Mucosa of descending colon (tissue), 3 donors: Measurements from ENCODE around the gene TEN1. TPM values are rescaled to one million over a fixed set of nuclear protein-coding genes. Genes with fewer than 3 reads are reported as not detected.
A peak's percentile ranks its signal among the peaks of the same experiment; 100 is the strongest.

ENCODE experiments used
- ATAC-seq: fragments of 200-7000 bp; cut with Tn5 transposase; one replicate; pipeline ENCODE4 v1.9.1; 2020; ENCODE audit warnings: mild to moderate bottlenecking, moderate library complexity
- DNase-seq, 3 donors: peaks; one replicate each; pipeline ENCODE4 v3.0.0-alpha.2; 2020
- H3K36me3 ChIP-seq: fragments of 200-600 bp; one replicate; pipeline ENCODE4 v1.8.0; 2021; ENCODE audit warnings: low read depth, mild to moderate bottlenecking
- H3K4me1 ChIP-seq: fragments of 200-600 bp; one replicate; pipeline ENCODE4 v1.8.0; 2021; ENCODE audit warnings: low read depth, mild to moderate bottlenecking
- H3K4me3 ChIP-seq: fragments of 200-600 bp; one replicate; pipeline ENCODE4 v1.8.0; 2021; ENCODE audit warnings: mild to moderate bottlenecking
- H3K9me3 ChIP-seq: fragments of 200-600 bp; one replicate; pipeline ENCODE4 v1.8.0; 2021; ENCODE audit warnings: mild to moderate bottlenecking
- intact Hi-C, 2 donors: fragments of 100-400 bp; cut with DNase I in 1 of 2; cut with micrococcal nuclease in 1 of 2; formaldehyde crosslinking; loops; one replicate each; pipeline versions ENCODE4 v1.11.0 to v1.11.1; 2022; cut with DNase I, micrococcal nuclease
- long read RNA-seq, 2 donors: library from polyadenylated mRNA; unstranded; transcript quantifications; one replicate each; pipeline ENCODE4 v2.0.0, GENCODE V29; 2019 to 2021
- total RNA-seq, 3 donors: library from RNA; stranded (reverse); fragmentation: NEBNext Ultra II Directional in 2 of 3; extraction: Animal tissue kit (Norgen Biotek cat#: 25700) in 2 of 3; gene quantifications; one replicate each; pipeline versions ENCODE4 v1.2.1 to v1.2.4, GENCODE V29; 2021 to 2023
- TF ChIP-seq, protein P1 (sequence below): fragments of 200-600 bp; IDR thresholded peaks from one replicate; pipeline ENCODE4 v1.8.0; 2022; ENCODE audit warnings: antibody characterized with exemption, mild to moderate bottlenecking
- donor health status: DM: no; HTN: no; CAD: no; lungs with moderate emphysema.
- donor health status: DM: no; HTN: no; CAD: no.
- donor health status: DM: no; HTN: yes; CAD: no.

TEN1 gene, protein sequence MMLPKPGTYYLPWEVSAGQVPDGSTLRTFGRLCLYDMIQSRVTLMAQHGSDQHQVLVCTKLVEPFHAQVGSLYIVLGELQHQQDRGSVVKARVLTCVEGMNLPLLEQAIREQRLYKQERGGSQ
- 10 to 100 TPM; 16.1 to 36.4 (median 23.1) TPM for total RNA-seq
- long read RNA-seq, donor 1, transcript TEN1-201 (4 exons, 994 nt) = major isoform, 9 of 14 reads
- long read RNA-seq, donor 1, partial matches to known transcripts = 0 of 14 reads
- long read RNA-seq, donor 1, other reads (novel, unspliced or antisense) = 4 of 14 reads
- long read RNA-seq, donor 2, transcript TEN1-201 (4 exons, 994 nt) = major isoform, 32 of 33 reads
- long read RNA-seq, donor 2, partial matches to known transcripts = 1 of 33 reads
- long read RNA-seq, donor 2, other reads (novel, unspliced or antisense) = 0 of 33 reads

DNA sequence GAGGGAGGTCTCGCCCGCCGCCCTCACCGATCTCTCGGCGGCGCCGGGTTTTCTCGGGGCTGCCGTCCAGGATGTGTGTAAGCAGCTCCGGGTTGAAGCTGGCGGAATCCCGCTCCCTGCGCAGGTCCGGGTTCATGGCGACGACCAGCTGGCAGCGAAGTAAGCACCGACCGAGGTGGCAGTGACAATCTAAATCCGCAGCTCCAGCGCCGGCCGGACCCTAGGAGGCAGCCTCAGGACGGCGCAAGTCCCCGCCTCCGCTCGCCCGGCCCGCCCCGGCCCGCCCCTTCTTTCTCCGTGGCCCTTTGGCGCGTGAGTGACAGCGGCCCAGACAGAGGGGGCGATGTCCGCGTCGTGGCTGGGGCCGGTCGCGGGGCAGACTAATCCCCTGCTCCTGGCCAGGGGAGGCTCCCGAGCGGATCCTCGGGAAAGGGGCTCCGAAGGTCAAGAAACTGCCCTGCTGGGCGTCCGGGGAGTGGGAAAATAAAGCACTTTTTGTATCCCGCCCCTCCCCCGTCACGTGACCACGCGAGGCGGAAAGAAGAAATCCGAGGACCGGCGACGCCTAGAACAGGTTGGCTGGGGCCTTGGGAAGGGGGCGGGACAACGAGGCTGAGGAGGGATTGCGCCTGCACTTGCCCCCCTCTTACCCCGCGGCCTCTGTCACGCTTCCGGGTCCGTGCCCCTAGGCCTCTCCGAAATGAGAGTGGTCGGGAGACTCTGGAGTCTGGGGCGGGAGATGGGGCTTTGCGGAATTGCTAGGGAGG is at the start of gene TEN1, which contains the start of gene ACOX1:
TEN1 (plus strand) TSS at position 303 of the 767 bp plus-strand sequence. CDS start 6,953 bp downstream, outside the sequence.
ACOX1 (minus strand) TSS at position 229 of the 767 bp plus-strand sequence; CDS start at position 136, 93 bp downstream.
- TF ChIP-seq, protein P1, sequence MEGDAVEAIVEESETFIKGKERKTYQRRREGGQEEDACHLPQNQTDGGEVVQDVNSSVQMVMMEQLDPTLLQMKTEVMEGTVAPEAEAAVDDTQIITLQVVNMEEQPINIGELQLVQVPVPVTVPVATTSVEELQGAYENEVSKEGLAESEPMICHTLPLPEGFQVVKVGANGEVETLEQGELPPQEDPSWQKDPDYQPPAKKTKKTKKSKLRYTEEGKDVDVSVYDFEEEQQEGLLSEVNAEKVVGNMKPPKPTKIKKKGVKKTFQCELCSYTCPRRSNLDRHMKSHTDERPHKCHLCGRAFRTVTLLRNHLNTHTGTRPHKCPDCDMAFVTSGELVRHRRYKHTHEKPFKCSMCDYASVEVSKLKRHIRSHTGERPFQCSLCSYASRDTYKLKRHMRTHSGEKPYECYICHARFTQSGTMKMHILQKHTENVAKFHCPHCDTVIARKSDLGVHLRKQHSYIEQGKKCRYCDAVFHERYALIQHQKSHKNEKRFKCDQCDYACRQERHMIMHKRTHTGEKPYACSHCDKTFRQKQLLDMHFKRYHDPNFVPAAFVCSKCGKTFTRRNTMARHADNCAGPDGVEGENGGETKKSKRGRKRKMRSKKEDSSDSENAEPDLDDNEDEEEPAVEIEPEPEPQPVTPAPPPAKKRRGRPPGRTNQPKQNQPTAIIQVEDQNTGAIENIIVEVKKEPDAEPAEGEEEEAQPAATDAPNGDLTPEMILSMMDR = no peak
- Histone ChIP-seq H3K9me3 (no peaks in the 10 kb centered on the region), H3K4me3 (peak within 1 kb of the TSS; percentile 83), H3K4me1 (peaks cover 48% of the 10 kb centered on the region), H3K36me3 (no peaks in the 10 kb centered on the region)
- DNase-seq (peak; percentile 97 to 99 (median 99)), ATAC-seq (peak; percentile 92)
- intact Hi-C loops = no loop called here

DNA sequence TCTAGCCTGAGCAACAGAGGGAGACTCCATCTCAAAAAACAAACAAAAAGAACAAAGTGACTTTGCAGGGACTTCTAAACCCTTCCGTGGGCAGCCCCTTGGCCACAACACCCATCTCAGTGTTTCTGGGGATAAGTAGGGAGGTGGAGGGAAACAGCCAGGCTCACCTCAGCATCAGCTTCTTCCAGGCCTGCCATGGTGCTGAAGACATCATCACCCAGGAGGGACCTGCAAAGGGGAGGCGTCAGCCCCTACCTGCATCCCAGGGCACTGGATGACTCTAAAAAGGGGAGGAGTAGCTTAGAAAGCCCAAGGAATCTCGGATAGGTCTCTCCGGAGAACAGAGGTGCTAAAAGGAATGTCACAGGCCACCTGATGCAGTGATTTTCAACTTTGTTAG is 48.0 kb upstream of the TEN1 start:
- peak in 1 of 3 donors; percentile 25 for DNase-seq

DNA sequence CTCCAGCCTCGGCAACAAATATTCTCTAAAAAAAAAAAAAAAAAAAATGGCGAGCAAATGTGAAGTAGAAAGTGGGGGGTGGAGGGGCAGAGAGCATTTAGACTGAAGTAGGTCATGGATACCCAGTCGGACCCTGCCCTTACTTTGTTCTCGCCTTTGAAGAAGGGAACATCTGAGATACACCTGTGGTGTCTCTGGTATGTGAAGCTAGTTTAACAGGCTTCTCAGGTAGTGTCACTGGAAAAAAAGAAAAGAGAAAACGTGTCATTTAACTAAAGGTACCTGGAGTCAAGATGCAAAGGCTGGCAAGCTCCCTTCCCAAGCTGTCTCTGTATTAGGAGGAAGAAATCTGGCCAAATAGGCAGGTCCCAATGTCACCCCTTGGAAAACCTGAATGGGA is 46.2 kb upstream of the TEN1 start:
- ATAC-seq = no peak
- TF ChIP-seq, protein P1 = no peak
- H3K36me3 ChIP-seq = no peaks in the 10 kb centered on the region
- no peaks in the 10 kb centered on the region for H3K4me1 ChIP-seq
- no peak for DNase-seq
- no peak overlapping the region for H3K4me3 ChIP-seq
- H3K9me3 ChIP-seq = no peaks in the 10 kb centered on the region
- intact Hi-C loops = no loop called here

More for the DNA sequence above, 48.0 kb upstream of the TEN1 start:
- H3K36me3 ChIP-seq = no peaks in the 10 kb centered on the region
- H3K4me3 ChIP-seq = no peak overlapping the region
- ATAC-seq = no peak
- intact Hi-C loops = no loop called here
- no peaks in the 10 kb centered on the region for H3K4me1 ChIP-seq
- H3K9me3 ChIP-seq = no peaks in the 10 kb centered on the region
- TF ChIP-seq, protein P1 = no peak

DNA sequence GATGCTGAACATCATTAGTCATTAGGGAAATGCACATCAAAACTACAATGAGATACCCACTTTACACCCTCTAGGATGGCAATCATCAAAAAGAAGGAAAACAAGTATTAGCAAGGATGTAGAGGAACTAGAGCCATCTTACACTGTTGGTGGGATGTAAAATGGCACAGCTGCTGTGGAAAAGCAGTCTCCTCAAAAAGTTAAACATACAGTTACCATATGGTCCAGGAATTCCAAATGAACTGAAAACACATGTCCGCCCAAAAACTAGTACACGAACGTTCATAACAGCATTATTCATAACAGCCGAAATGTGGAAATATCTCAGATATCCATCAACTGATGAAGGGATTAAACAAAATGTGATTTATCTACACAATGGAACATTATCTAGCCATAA is 45.2 kb upstream of the TEN1 start:
- H3K9me3 ChIP-seq = no peaks in the 10 kb centered on the region
- no peaks in the 10 kb centered on the region for H3K36me3 ChIP-seq
- intact Hi-C loops = no loop called here
- ATAC-seq = no peak
- DNase-seq = no peak
- TF ChIP-seq, protein P1 = no peak
- H3K4me3 ChIP-seq = no peak overlapping the region
- no peaks in the 10 kb centered on the region for H3K4me1 ChIP-seq

DNA sequence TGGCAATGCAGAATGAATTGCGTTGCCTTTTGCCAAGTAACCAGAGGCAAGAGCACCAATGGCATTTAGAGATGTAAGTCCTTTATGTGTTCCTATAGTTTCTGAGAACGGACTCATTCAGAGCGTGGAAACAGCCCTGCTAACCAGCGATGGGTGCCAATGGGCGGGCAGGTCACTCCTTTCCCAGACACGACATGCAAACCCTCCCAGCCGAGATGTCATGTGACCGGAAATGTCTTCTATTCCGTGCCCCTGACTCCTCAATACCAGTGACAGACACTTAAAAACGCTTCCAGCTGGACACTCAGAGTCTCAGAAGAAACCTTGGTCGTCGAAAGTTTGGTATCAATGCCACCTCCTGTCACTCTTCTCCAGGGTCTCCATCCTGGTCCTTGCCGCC is 41.4 kb upstream of the TEN1 start:
- DNase-seq (peak in 1 of 3 donors; percentile 10), ATAC-seq (no peak)
- TF ChIP-seq, protein P1 = no peak
- H3K9me3 ChIP-seq = no peaks in the 10 kb centered on the region
- intact Hi-C loops = no loop called here
- no peak overlapping the region for H3K4me3 ChIP-seq
- H3K36me3 ChIP-seq = no peaks in the 10 kb centered on the region
- peaks cover 10% of the 10 kb centered on the region for H3K4me1 ChIP-seq
